NT2/D1 (cell line): Measurements from ENCODE around the gene INO80.
A peak's percentile ranks its signal among the peaks of the same experiment; 100 is the strongest.

Experiments used
- DNase-seq: peaks from one replicate; pipeline ENCODE4 v3.0.0-alpha.2; 2011; ENCODE audit warnings: low read depth, low spot score
- H3K27me3 ChIP-seq: 2 replicates; pipeline ENCODE4 v1.6.0; 2011; ENCODE audit warnings: mild to moderate bottlenecking; ENCODE audit not compliant: insufficient read length, insufficient read depth
- H3K36me3 ChIP-seq: 2 replicates; pipeline ENCODE4 v1.6.1; 2011; ENCODE audit warnings: mild to moderate bottlenecking, low read length, mixed read lengths; ENCODE audit not compliant: insufficient read depth, insufficient read length
- H3K4me1 ChIP-seq: 2 replicates; pipeline ENCODE4 v1.5.1; 2011; ENCODE audit not compliant: insufficient read depth, insufficient read length
- H3K4me3 ChIP-seq: 2 replicates; pipeline ENCODE4 v1.5.1; 2011; ENCODE audit warnings: low read depth; ENCODE audit not compliant: insufficient read length
- H3K9ac ChIP-seq: 2 replicates; pipeline ENCODE4 v1.6.0; 2011; ENCODE audit warnings: low read depth; ENCODE audit not compliant: insufficient read length
- H3K9me3 ChIP-seq: 2 replicates; pipeline ENCODE4 v1.5.1; 2011; ENCODE audit warnings: mild to moderate bottlenecking, low read length; ENCODE audit not compliant: insufficient read depth
- SUZ12 ChIP-seq: IDR thresholded peaks from 2 replicates; pipeline ENCODE4 v1.6.1; 2011; ENCODE audit not compliant: insufficient read length, insufficient read depth; ENCODE audit errors: extremely low read depth
- YY1 ChIP-seq: IDR thresholded peaks from 2 replicates; pipeline ENCODE4 v1.6.1; 2011; ENCODE audit not compliant: insufficient read length, insufficient read depth
- ZNF274 ChIP-seq: IDR thresholded peaks from 2 replicates; pipeline ENCODE4 v1.6.1; 2011; ENCODE audit warnings: mild to moderate bottlenecking, low read depth, low read length

INO80 gene

DNA sequence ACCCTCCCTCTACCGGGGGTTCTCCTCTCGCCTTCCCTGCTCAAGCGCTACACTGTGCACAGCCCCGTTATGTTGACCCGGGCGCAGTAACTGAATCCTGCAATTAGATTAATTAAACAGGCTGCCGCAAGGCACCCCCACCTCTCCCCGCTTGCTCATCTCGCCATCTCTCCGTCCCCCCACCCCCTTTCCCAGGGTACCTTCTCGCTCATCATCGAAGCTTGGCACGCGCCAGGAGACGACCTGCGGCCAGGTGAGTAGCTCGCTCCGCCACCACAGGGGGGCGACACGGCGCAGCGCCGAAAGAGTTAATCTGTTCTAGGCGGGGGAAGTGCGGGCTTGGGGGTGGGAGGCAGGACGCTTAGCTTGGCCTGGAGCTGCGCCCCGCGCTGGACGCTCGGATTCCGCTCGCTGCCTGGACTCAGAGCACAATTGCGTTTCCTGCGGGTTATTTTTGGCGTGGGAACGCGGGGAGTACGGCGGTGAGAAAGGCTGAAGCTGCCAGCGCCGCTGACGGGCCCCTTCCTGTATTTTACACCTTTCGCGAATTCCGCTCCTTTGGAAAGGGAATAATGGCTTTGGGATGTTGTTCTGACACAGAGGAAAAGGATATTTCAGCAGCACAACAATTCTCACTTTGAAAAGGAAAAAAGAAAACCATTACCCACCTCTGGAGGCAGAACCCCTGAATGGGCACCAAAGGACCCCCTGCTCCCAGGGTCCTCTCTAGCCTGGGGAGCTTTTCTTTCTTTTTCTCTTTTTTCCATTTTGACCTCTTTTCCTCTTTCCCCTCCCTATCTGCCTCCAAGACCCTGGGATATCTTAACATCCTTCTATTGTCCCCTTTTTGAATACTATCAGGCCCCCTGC is 185.4 kb downstream of the INO80 start:
- Histone ChIP-seq H3K36me3 (no peaks in the 10 kb centered on the region), H3K9me3 (no peaks in the 10 kb centered on the region), H3K4me1 (peaks cover 10% of the 10 kb centered on the region), H3K9ac (no peak overlapping the region), H3K4me3 (peak overlapping the region; percentile 25), H3K27me3 (peaks cover 98% of the 10 kb centered on the region)
- TF ChIP-seq ZNF274 (no peak), YY1 (no peak), SUZ12 (no peak)
- DNase-seq, result no peak

DNA sequence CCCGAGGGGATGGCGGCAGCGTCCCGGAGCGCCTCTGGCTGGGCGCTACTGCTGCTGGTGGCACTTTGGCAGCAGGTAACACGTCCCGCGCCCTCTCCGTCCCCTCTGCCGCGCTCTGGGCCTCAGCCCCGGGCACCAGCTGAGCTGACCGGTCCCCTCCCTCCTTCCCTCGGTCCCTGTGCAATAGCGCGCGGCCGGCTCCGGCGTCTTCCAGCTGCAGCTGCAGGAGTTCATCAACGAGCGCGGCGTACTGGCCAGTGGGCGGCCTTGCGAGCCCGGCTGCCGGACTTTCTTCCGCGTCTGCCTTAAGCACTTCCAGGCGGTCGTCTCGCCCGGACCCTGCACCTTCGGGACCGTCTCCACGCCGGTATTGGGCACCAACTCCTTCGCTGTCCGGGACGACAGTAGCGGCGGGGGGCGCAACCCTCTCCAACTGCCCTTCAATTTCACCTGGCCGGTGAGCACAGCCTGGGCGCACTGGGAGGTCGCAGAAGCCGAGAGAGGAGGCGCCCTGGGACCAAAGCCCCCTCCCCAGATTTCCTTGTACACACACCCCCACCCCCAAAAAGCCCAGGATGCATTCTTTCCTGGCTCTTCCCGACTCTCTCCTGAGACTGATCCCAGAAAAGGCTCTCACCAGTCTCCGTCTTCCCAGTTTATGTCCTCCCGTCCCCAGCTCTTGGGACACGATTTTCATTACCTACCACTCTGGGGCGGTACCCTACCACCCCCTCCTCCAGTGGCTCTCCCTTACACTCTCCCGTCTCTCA is 186.2 kb downstream of the INO80 start:
- Histone ChIP-seq H3K36me3 (no peaks in the 10 kb centered on the region), H3K4me3 (peak overlapping the region; percentile 28), H3K9ac (peak overlapping the region; percentile 42), H3K27me3 (peaks cover 98% of the 10 kb centered on the region), H3K9me3 (no peaks in the 10 kb centered on the region), H3K4me1 (peaks cover 13% of the 10 kb centered on the region)
- TF ChIP-seq YY1 (no peak), SUZ12 (peak; percentile 80), ZNF274 (no peak)
- DNase-seq, result no peak
